Tibial nerve (tissue), 4 donors: ENCODE data around the gene RDH14. TPM values are rescaled to one million over a fixed set of nuclear protein-coding genes. Genes with fewer than 3 reads are reported as not detected.

Experiments
- DNase-seq, 2 donors: peaks; one replicate each; pipeline ENCODE4 v3.0.0-alpha.2; 2019; ENCODE audit warnings: low spot score in 2 of 2
- H3K27ac ChIP-seq, 4 donors: fragments of 200-600 bp; sonication (generic) in 3 of 4; one replicate each; pipeline ENCODE4 v1.5.1; 2017 to 2019; ENCODE audit warnings: mild to moderate bottlenecking in 1 of 4
- H3K27me3 ChIP-seq, 2 donors: fragments of 200-600 bp; sonication (generic) in 1 of 2; one replicate each; pipeline versions ENCODE4 v1.5.1 to v1.6.0; 2017 to 2019
- H3K36me3 ChIP-seq, 3 donors: fragments of 200-600 bp; sonication (generic); one replicate each; pipeline ENCODE4 v1.5.1; 2018 to 2019
- H3K4me1 ChIP-seq, 4 donors: fragments of 200-600 bp; sonication (generic) in 3 of 4; one replicate each; pipeline ENCODE4 v1.5.1; 2017 to 2019
- H3K4me3 ChIP-seq, 4 donors: fragments of 200-600 bp; sonication (generic) in 3 of 4; one replicate each; pipeline ENCODE4 v1.5.1; 2017 to 2019; ENCODE audit warnings: mild to moderate bottlenecking in 1 of 4, moderate library complexity in 1 of 4
- H3K9me3 ChIP-seq, 4 donors: fragments of 200-600 bp; sonication (generic) in 3 of 4; one replicate each; pipeline ENCODE4 v1.5.1; 2017 to 2019
- EP300 ChIP-seq, 2 donors: sonication (generic); formaldehyde crosslinking; IDR thresholded peaks; one replicate each; pipeline ENCODE4 v1.6.1; 2017; ENCODE audit warnings: antibody characterized with exemption in 2 of 2, mild to moderate bottlenecking in 1 of 2
- POLR2A ChIP-seq, 2 donors: fragments of 450-650 bp; IDR thresholded peaks; one replicate each; pipeline ENCODE4 v1.6.1; 2017; ENCODE audit warnings: antibody characterized with exemption in 2 of 2, mild to moderate bottlenecking in 2 of 2, moderate library complexity in 2 of 2
- WGBS, 2 donors: methylation state at CpG; one replicate each; pipeline ENCODE4 v1.1.5; 2018; 5-methylcytosine and 5-hydroxymethylcytosine counted together
- total RNA-seq, 4 donors: library from RNA; depleted of rRNA; stranded (reverse); fragments of >200 nt; gene quantifications; one replicate each; pipeline ENCODE4 v1.1.0, GENCODE V29; 2016
- TF ChIP-seq, protein P1 (sequence below), 5 experiments: fragments of 200-600 bp in 3 of 5; fragments of 450-650 bp in 2 of 5; sonication (generic) in 3 of 5; IDR thresholded peaks; one replicate each; pipeline ENCODE4 v1.5.1; 2016 to 2019; ENCODE audit warnings: antibody characterized with exemption in 5 of 5, mild to moderate bottlenecking in 3 of 5, moderate library complexity in 2 of 5

Gene RDH14
- total RNA-seq, 4 donors from 2014 or later, result 31.5 to 39.6 (median 36.6) TPM

DNA sequence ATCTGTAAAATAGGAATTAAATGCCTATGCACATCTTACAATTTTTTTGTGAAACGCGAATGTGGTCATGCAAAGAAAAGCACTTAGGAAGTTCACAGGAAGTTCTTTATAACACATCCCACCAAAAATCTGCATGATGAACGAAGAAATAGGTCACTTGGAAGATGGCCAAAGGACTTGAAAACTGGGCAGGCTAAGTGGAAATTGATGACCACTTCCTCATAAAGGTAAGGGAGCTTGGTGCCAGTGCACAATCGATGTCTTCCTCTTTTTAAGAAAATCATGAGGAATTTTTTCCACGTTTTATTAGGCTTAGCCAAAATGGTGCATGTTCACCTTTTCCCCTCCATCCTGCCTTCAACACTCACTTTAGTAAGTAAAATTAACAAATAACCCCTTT lies 37.2 kb upstream of the RDH14 start:
- Histone ChIP-seq H3K27me3 (no peaks in the 10 kb centered on the region), H3K4me1 (peaks cover 0 to 13% (median 0%) of the 10 kb centered on the region in 4 donors), H3K4me3 (no peak overlapping the region), H3K27ac (no peak overlapping the region), H3K36me3 (no peaks in the 10 kb centered on the region), H3K9me3 (no peaks in the 10 kb centered on the region)
- 65 to 69% methylated on average over 5 of the region's 5 CpGs for WGBS, 2 donors
- DNase-seq, result no peak
- TF ChIP-seq, protein P1, sequence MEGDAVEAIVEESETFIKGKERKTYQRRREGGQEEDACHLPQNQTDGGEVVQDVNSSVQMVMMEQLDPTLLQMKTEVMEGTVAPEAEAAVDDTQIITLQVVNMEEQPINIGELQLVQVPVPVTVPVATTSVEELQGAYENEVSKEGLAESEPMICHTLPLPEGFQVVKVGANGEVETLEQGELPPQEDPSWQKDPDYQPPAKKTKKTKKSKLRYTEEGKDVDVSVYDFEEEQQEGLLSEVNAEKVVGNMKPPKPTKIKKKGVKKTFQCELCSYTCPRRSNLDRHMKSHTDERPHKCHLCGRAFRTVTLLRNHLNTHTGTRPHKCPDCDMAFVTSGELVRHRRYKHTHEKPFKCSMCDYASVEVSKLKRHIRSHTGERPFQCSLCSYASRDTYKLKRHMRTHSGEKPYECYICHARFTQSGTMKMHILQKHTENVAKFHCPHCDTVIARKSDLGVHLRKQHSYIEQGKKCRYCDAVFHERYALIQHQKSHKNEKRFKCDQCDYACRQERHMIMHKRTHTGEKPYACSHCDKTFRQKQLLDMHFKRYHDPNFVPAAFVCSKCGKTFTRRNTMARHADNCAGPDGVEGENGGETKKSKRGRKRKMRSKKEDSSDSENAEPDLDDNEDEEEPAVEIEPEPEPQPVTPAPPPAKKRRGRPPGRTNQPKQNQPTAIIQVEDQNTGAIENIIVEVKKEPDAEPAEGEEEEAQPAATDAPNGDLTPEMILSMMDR (IDR thresholded peaks at IDR 0.05), result no peak
- TF ChIP-seq POLR2A (IDR thresholded peaks at IDR 0.05) (no peak), EP300 (IDR thresholded peaks at IDR 0.05) (no peak)

DNA sequence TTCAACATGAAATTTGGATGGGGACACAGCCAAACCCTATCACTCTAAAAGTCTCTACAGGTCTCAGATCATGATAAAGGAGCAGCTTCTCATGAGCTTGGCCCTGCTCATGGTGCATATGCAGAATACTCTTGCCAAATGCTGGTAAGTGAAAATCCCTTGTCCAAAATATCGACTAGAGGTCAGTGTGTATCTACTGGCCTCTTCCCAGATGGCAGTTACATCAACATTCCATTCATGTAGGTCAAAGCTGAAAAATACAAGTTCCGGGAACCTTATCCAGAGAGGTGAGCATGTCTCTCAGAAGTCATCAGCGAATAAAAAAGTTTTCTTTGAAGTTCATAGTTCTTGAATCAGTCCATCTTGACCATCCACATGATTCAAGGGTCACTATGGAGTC lies 36.5 kb upstream of the RDH14 start:
- DNase-seq, result no peak
- WGBS, 2 donors, result 83 to 86% methylated on average over 3 of the region's 3 CpGs

DNA sequence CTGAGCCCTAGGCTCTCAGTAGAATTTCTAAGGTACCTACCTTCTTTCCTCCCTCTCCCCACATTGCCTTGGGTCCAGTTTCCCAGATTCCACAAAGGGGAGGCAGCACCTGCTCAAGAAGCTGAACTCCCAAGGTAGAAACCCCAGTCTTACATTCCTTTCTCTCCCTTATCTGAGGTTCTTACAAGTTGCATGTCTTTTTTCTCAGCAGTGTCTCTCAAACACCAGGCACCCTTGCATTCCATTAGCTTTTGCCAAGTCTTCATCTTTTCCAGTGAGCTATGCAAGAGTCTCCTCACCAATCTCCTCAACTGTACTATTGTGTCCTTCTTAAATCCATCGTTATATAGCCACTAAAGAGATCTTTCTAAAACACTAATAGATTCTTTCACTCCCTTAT lies 33.0 kb upstream of the RDH14 start:
- Histone ChIP-seq H3K9me3 (no peaks in the 10 kb centered on the region), H3K4me3 (no peak overlapping the region), H3K4me1 (peaks cover 0 to 2% (median 0%) of the 10 kb centered on the region in 4 donors), H3K27me3 (no peaks in the 10 kb centered on the region), H3K27ac (no peak overlapping the region), H3K36me3 (no peaks in the 10 kb centered on the region)
- WGBS, 2 donors, result 92 to 98% methylated on average over 1 of the region's 1 CpG
- TF ChIP-seq POLR2A (IDR thresholded peaks at IDR 0.05) (no peak), EP300 (IDR thresholded peaks at IDR 0.05) (no peak)
- TF ChIP-seq, protein P1 (IDR thresholded peaks at IDR 0.05), result no peak
- no peak for DNase-seq

More for the DNA sequence above, 36.5 kb upstream of the RDH14 start:
- Histone ChIP-seq H3K36me3 (no peaks in the 10 kb centered on the region), H3K4me1 (peaks cover 0 to 13% (median 0%) of the 10 kb centered on the region in 4 donors), H3K9me3 (no peaks in the 10 kb centered on the region), H3K4me3 (no peak overlapping the region), H3K27me3 (no peaks in the 10 kb centered on the region), H3K27ac (no peak overlapping the region)
- TF ChIP-seq EP300 (IDR thresholded peaks at IDR 0.05), result no peak

DNA sequence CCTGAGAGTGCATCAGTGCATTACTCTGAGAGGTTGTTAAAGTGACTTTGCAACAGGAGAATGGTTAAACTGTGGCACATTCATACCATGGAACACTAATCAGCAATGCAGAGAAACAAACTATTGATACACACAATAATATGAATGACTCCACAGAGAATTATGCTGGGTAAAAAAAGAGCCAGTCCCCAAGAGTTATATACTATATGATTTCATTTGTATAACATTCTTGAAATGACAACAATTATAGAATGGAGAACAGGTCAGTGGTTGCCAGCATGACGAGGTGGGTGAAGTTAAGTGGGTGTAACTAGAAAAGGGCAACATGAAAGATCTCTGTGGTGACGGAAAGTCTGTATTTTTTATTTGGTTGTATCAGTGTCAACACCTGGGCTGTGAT lies 31.9 kb upstream of the RDH14 start:
- no peaks in the 10 kb centered on the region for H3K4me1 ChIP-seq
- H3K27ac ChIP-seq, result no peak overlapping the region
- no peak for DNase-seq
- no peaks in the 10 kb centered on the region for H3K9me3 ChIP-seq
- H3K27me3 ChIP-seq, result no peaks in the 10 kb centered on the region
- no peaks in the 10 kb centered on the region for H3K36me3 ChIP-seq
- TF ChIP-seq EP300 (IDR thresholded peaks at IDR 0.05) (no peak), POLR2A (IDR thresholded peaks at IDR 0.05) (no peak)
- TF ChIP-seq, protein P1 (IDR thresholded peaks at IDR 0.05), result no peak
- 71 to 77% methylated on average over 2 of the region's 2 CpGs for WGBS, 2 donors
- no peak overlapping the region for H3K4me3 ChIP-seq

DNA sequence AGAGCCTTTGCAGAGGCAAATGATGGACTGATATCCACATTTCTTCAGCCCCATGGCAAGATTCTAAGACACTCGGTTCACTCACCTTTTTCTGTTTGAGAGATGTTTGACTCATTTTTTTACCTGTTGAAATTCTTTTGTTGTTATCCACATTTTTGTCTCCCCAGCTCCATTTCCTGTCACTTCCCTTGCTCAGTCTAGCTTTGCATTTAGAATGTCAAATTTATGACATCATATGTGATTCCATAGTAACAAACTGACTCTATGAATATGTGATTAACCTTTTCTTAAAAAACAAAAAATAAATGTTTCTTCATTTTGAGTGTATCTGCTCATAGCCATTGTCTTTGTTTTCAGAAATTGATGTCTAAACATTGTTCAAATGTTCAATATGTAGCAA lies 28.9 kb upstream of the RDH14 start, which contains the start of gene NT5C1B:
Gene NT5C1B, minus strand, starts transcription at position 216 of the 400 bp plus-strand sequence. Its CDS starts 101 bp downstream, at position 115.
- WGBS, 2 donors, result 83 to 84% methylated on average over 1 of the region's 1 CpG
- H3K4me1 ChIP-seq, result no peaks in the 10 kb centered on the region

More for the DNA sequence above, 28.9 kb upstream of the RDH14 start, which contains the start of gene NT5C1B:
- TF ChIP-seq EP300 (IDR thresholded peaks at IDR 0.05), result no peak
- TF ChIP-seq, protein P1 (IDR thresholded peaks at IDR 0.05), result no peak
- H3K36me3 ChIP-seq, result no peaks in the 10 kb centered on the region
- H3K4me3 ChIP-seq, result no peak within 1 kb of the TSS
- no peak for DNase-seq
- no peaks in the 10 kb centered on the region for H3K27me3 ChIP-seq
- no peaks in the 10 kb centered on the region for H3K9me3 ChIP-seq
- no peak within 1 kb of the TSS for H3K27ac ChIP-seq
